Measurements from ENCODE around the gene APH1A. TPM values are rescaled to one million over a fixed set of nuclear protein-coding genes. Genes with fewer than 3 reads are reported as not detected.

APH1A gene
- total RNA-seq, 4 donors from 2014 or later: 68.1 to 108 (median 87.3) TPM

- Histone ChIP-seq H3K36me3 (peaks cover 0 to 87% (median 5%) of the 10 kb centered on the region in 3 donors), H3K4me1 (no peaks in the 10 kb centered on the region), H3K9me3 (no peaks in the 10 kb centered on the region), H3K4me3 (no peak overlapping the region), H3K27ac (no peak overlapping the region), H3K27me3 (no peaks in the 10 kb centered on the region)
- no peak for DNase-seq (ENCODE audit: low spot score in 2 of 2)
- TF ChIP-seq CTCF (IDR thresholded peaks at IDR 0.05) (no peak), EP300 (IDR thresholded peaks at IDR 0.05) (no peak), POLR2A (IDR thresholded peaks at IDR 0.05) (no peak)
- WGBS, 2 donors: 89 to 90% methylated on average over 6 of the region's 6 CpGs
Observed at GRCh38 chr1:150302338-150302737, 33.5 kb upstream of the APH1A start.

DNA sequence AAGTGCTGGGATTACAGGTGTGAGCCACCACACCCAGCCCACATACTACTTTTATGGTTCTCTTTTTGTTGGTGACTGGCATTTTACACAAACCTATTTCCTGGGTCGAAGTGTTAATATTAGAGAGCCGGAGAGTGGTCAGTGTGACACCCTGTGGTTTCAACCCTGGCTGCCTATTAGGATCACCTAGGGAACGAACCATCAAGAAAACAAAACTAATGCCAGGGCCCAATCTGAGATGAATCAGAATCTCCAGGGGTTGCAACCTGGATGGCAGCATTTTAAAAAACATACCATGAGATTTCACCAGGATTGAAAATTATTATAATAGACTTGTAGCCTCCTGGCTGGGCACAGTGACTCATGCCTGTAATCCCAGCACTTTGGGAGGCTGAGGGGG lies 30.9 kb upstream of the APH1A start:
- TF ChIP-seq CTCF (IDR thresholded peaks at IDR 0.05) (no peak), POLR2A (IDR thresholded peaks at IDR 0.05) (no peak), EP300 (IDR thresholded peaks at IDR 0.05) (no peak)
- peaks cover 0 to 9% (median 2%) of the 10 kb centered on the region in 4 donors for H3K4me1 ChIP-seq
- 91 to 96% methylated on average over 3 of the region's 3 CpGs for WGBS, 2 donors
- H3K36me3 ChIP-seq: peaks cover 0 to 96% (median 5%) of the 10 kb centered on the region in 3 donors
- H3K27ac ChIP-seq: no peak overlapping the region
- no peak overlapping the region for H3K4me3 ChIP-seq
- no peaks in the 10 kb centered on the region for H3K9me3 ChIP-seq
- H3K27me3 ChIP-seq: no peaks in the 10 kb centered on the region
- DNase-seq (ENCODE audit: low spot score in 2 of 2): no peak

- H3K4me1 ChIP-seq: peaks cover 0 to 25% (median 8%) of the 10 kb centered on the region in 4 donors
- H3K27me3 ChIP-seq: no peaks in the 10 kb centered on the region
- TF ChIP-seq EP300 (IDR thresholded peaks at IDR 0.05) (no peak), CTCF (IDR thresholded peaks at IDR 0.05) (no peak)
- 89 to 93% methylated on average over 2 of the region's 2 CpGs for WGBS, 2 donors
- DNase-seq (ENCODE audit: low spot score in 2 of 2): no peak
- H3K4me3 ChIP-seq: no peak overlapping the region
- H3K9me3 ChIP-seq: no peaks in the 10 kb centered on the region
- H3K27ac ChIP-seq: no peak overlapping the region
- H3K36me3 ChIP-seq: peaks cover 0 to 54% (median 0%) of the 10 kb centered on the region in 3 donors
Observed at GRCh38 chr1:150295476-150295875, 26.7 kb upstream of the APH1A start.

- Histone ChIP-seq H3K4me3 (peak within 1 kb of the TSS; percentile 44 to 80 (median 62)), H3K4me1 (peaks cover 0 to 25% (median 8%) of the 10 kb centered on the region in 4 donors), H3K27ac (peak within 1 kb of the TSS; percentile 17 to 91 (median 87)), H3K27me3 (no peaks in the 10 kb centered on the region), H3K9me3 (no peaks in the 10 kb centered on the region), H3K36me3 (peaks cover 0 to 37% (median 0%) of the 10 kb centered on the region in 3 donors)
- TF ChIP-seq EP300 (IDR thresholded peaks at IDR 0.05) (peak; percentile 51 to 93), POLR2A (IDR thresholded peaks at IDR 0.05) (peak; percentile 43 to 65), CTCF (IDR thresholded peaks at IDR 0.05) (peak in 1 of 5 experiments; percentile 23)
- DNase-seq (ENCODE audit: low spot score in 2 of 2): peak; percentile 71 to 84
- 3 to 4% methylated on average over 43 of the region's 43 CpGs for WGBS, 2 donors
Observed at GRCh38 chr1:150293433-150294253, 24.8 kb upstream of the APH1A start, which contains the start of gene MRPS21. MRPS21 (plus strand) TSS chr1:150293861; CDS start chr1:150294367, 506 bp downstream.

DNA sequence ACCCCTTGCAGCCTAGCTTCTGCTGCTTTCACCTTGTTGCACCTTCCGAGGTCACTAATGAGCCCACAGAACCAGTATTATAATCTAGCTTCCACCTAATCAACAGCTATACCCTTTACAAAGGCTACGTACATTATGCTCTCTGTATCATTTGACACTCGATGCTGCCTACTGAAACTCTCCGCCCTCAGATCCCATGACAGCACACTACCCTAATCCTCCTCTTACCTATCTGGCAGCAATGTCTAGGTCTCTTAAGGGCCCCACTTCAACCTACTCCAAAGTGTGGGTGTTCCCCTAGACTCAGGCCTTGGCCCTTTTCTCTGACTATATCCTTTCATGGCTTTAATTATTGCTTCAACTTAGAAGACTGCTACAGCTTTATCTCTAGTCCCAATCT lies 20.0 kb upstream of the APH1A start:
- Histone ChIP-seq H3K4me3 (no peak overlapping the region), H3K27me3 (no peaks in the 10 kb centered on the region), H3K9me3 (no peaks in the 10 kb centered on the region), H3K27ac (no peak overlapping the region), H3K4me1 (peaks cover 0 to 9% (median 3%) of the 10 kb centered on the region in 4 donors), H3K36me3 (peaks cover 0 to 35% (median 0%) of the 10 kb centered on the region in 3 donors)
- TF ChIP-seq CTCF (IDR thresholded peaks at IDR 0.05) (no peak), POLR2A (IDR thresholded peaks at IDR 0.05) (no peak), EP300 (IDR thresholded peaks at IDR 0.05) (no peak)
- 89 to 90% methylated on average over 4 of the region's 4 CpGs for WGBS, 2 donors
- DNase-seq (ENCODE audit: low spot score in 2 of 2): no peak
